ENCODE results near the gene HJURP.
"Not testable (repeated sequence)": the region's sequence is repeated elsewhere in the genome, so short reads cannot be mapped to it uniquely, and the experiment has no call there.

The HJURP gene

GRCh38 chr2:233854241-233854981 is at the start of gene HJURP:
Gene HJURP (minus strand): TSS chr2:233854535. CDS start chr2:233854500, 35 bp downstream.
- FAIRE-seq = peak; percentile 97

- no peak for FAIRE-seq
These were observed 47.5 kb upstream of the HJURP start for GRCh38 chr2:233901884-233902283.

GRCh38 chr2:233901367-233901766 is 47.0 kb upstream of the HJURP start:
- FAIRE-seq = no peak

- FAIRE-seq = not testable (repeated sequence)
These were observed 41.9 kb upstream of the HJURP start for GRCh38 chr2:233896253-233896652.

GRCh38 chr2:233892793-233893192 is 38.5 kb upstream of the HJURP start:
- FAIRE-seq = no peak

GRCh38 chr2:233882353-233882752 is 28.0 kb upstream of the HJURP start:
- FAIRE-seq = no peak

GRCh38 chr2:233872125-233872524 is 17.8 kb upstream of the HJURP start:
- not testable (repeated sequence) for FAIRE-seq

GRCh38 chr2:233871432-233871831 is 17.1 kb upstream of the HJURP start:
- no peak for FAIRE-seq

GRCh38 chr2:233867993-233868532 is 13.7 kb upstream of the HJURP start, which contains the start of gene MSL3B:
Gene MSL3B (minus strand): TSS chr2:233868386.
- FAIRE-seq = no peak

- FAIRE-seq = no peak
These were observed 12.1 kb upstream of the HJURP start for GRCh38 chr2:233866479-233866878.

GRCh38 chr2:233865838-233866237 is 11.5 kb upstream of the HJURP start:
- FAIRE-seq = no peak

GRCh38 chr2:233862261-233862768 is 8.0 kb upstream of the HJURP start:
- no peak for FAIRE-seq

GRCh38 chr2:233858331-233858730 is 4.0 kb upstream of the HJURP start:
- FAIRE-seq = no peak

GRCh38 chr2:233857511-233858141 is 3.3 kb upstream of the HJURP start:
- no peak for FAIRE-seq

GRCh38 chr2:233856184-233856583 is 1.8 kb upstream of the HJURP start:
- no peak for FAIRE-seq

GRCh38 chr2:233855345-233855744 is 1.0 kb upstream of the HJURP start:
- no peak for FAIRE-seq

- FAIRE-seq = no peak
These were observed 473 bp downstream of the HJURP start for GRCh38 chr2:233853883-233854240.

GRCh38 chr2:233853353-233853752 is 982 bp downstream of the HJURP start:
- no peak for FAIRE-seq

- FAIRE-seq = no peak
These were observed 2.3 kb downstream of the HJURP start for GRCh38 chr2:233852056-233852455.

GRCh38 chr2:233851169-233851568 is 3.2 kb downstream of the HJURP start:
- FAIRE-seq = no peak

- FAIRE-seq = no peak
These were observed 3.6 kb downstream of the HJURP start for GRCh38 chr2:233850745-233851144.

- no peak for FAIRE-seq
These were observed 4.6 kb downstream of the HJURP start for GRCh38 chr2:233849607-233850271.

- no peak for FAIRE-seq
These were observed 6.1 kb downstream of the HJURP start for GRCh38 chr2:233848276-233848675.

Measured in A204.1 (cell line).